ENCODE measurements around the gene LAMB4. TPM values are rescaled to one million over a fixed set of nuclear protein-coding genes. Genes with fewer than 3 reads are reported as not detected.

The LAMB4 gene
- total and polyA plus RNA-seq, 2 of the 4 experiments (the other 2 are of a cell fraction): 0.12 to 0.18 TPM

DNA sequence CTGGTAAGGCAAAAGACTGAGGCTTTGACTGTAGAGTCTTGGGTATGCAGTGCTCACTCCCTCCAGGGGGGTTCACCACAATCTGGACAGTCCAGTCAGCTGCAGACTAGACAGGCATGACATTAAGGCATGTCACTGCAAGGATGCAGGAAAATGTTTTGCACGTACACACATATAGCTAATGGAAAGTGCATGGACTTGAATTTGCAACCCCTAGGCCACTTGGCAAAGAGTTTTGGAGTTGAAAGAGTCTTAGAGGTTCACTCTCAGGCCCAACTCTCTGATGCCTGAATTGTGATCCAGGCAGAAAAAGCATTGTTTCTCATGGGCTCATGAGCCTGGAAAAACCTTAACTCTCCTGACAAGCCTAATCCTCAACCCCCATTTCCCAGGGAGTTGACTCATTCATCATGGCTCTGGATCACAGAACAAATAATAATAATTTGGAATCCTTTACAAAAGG lies 51.9 kb downstream of the LAMB4 start:
- Histone ChIP-seq H2BK120ac (ENCODE audit: low read depth, low read length) (peak overlapping the region; percentile 82), H2AFZ (replicated peaks; ENCODE audit: low read length, poor library complexity) (no peak overlapping the region), H4K5ac (ENCODE audit: low read depth, low read length) (peak overlapping the region; percentile 21), H3K4me3 (ENCODE audit: insufficient read depth, low read depth, low read length) (no peak overlapping the region), H2AK5ac (ENCODE audit: low read depth, low read length) (peak overlapping the region; percentile 82), H3K27me3 (ENCODE audit: control insufficient read depth, insufficient read depth, low read length) (no peaks in the 10 kb centered on the region), H2BK5ac (ENCODE audit: low read depth, low read length, poor library complexity, severe bottlenecking) (no peak overlapping the region), H3K4ac (ENCODE audit: low read depth, low read length) (peak overlapping the region; percentile 71), H4K20me1 (ENCODE audit: insufficient read depth, low read length) (no peaks in the 10 kb centered on the region), H2BK20ac (ENCODE audit: low read depth, low read length) (peak overlapping the region; percentile 77), H4K8ac (ENCODE audit: low read depth in 2 of 2, low read length in 2 of 2) (peak overlapping the region; percentile 5 to 79; a peak in 3 of 4 replicates), H3K27ac (ENCODE audit: insufficient read depth, low read length) (peak overlapping the region; percentile 21; the same call in 1 of the 2 replicates), H3K9me3 (ENCODE audit: control insufficient read depth, insufficient read depth, low read length) (peaks cover 2% of the 10 kb centered on the region; the same call in 1 of the 2 replicates), H2AK9ac (replicated peaks; ENCODE audit: low read depth, low read length, poor library complexity) (no peak overlapping the region), H3K79me1 (ENCODE audit: low read depth in 1 of 2, low read length in 2 of 2) (peaks cover 0 to 2% of the 10 kb centered on the region in 2 experiments; a peak in 1 of 4 replicates), H3K4me1 (ENCODE audit: control insufficient read depth, insufficient read depth, low read length) (peaks cover 22% of the 10 kb centered on the region), H3K56ac (ENCODE audit: extremely low read depth, insufficient read depth, low read length) (peak overlapping the region; percentile 2; the same call in 1 of the 2 replicates), H3K9ac (ENCODE audit: low read depth, low read length) (no peak overlapping the region), H2BK15ac (ENCODE audit: low read depth, low read length) (peak overlapping the region; percentile 69; the same call in 2 of the 3 replicates), H3K9me1 (ENCODE audit: insufficient read depth, low read length) (peaks cover 3% of the 10 kb centered on the region), H3K36me3 (ENCODE audit: control insufficient read depth, insufficient read depth, low read length) (no peaks in the 10 kb centered on the region), H3K14ac (replicated peaks; ENCODE audit: low read depth, low read length) (peak overlapping the region; percentile 28), H3K4me2 (ENCODE audit: low read depth, low read length) (no peak overlapping the region), H3K23ac (ENCODE audit: low read depth, low read length) (peak overlapping the region; percentile 43), H3K18ac (ENCODE audit: low read depth, low read length) (peak overlapping the region; percentile 29), H4K91ac (ENCODE audit: insufficient read depth, low read depth, low read length) (peak overlapping the region; percentile 75)
- ChIA-PET POLR2A (ENCODE audit: unreplicated experiment) (no interaction called here), CTCF (interaction anchor here (0.6 kb wide), 1 partner anchor 977 kb away, joined by 10 read pairs; no protein-coding TSS in a partner anchor)
- intact Hi-C loops (cut with micrococcal nuclease) (loop anchor here (2.0 to 5.0 kb wide), 2 partner anchors 46 to 79 kb away; no protein-coding TSS in a partner anchor), in situ Hi-C loops (cut with MboI; ENCODE audit: low sequenced_read_pairs) (no loop called here), dilution Hi-C loops (cut with HindIII; ENCODE audit: low sequenced_read_pairs, unreplicated experiment) (no loop called here)
- ATAC-seq (ENCODE audit: low read depth): no peak
- DNase-seq: peak; percentile 34
- 100% methylated on average over 1 of the region's 1 CpG; no CpG with 5 or more reads in 1 of the 2 experiments for WGBS, 2 experiments (ENCODE audit: extremely low coverage in 2 of 2, insufficient read length in 1 of 2)
- no TSS peak for BruUV-seq (replicated peaks)
- TF ChIP-seq FOS (IDR thresholded peaks at IDR 0.05; ENCODE audit: low read depth, low read length): no peak
- TF ChIP-seq MAZ (IDR thresholded peaks at IDR 0.05; ENCODE audit: borderline replicate concordance, low read depth, low read length): no peak
- no peak for TF ChIP-seq RCOR1 (IDR thresholded peaks at IDR 0.05; ENCODE audit: insufficient replicate concordance, low read length)
- no peak for TF ChIP-seq RFX5 (IDR thresholded peaks at IDR 0.05; ENCODE audit: low read depth, low read length)
- TF ChIP-seq, protein P1, sequence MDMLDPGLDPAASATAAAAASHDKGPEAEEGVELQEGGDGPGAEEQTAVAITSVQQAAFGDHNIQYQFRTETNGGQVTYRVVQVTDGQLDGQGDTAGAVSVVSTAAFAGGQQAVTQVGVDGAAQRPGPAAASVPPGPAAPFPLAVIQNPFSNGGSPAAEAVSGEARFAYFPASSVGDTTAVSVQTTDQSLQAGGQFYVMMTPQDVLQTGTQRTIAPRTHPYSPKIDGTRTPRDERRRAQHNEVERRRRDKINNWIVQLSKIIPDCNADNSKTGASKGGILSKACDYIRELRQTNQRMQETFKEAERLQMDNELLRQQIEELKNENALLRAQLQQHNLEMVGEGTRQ (IDR thresholded peaks at IDR 0.05; ENCODE audit: low read depth, low read length): no peak
- no peak for TF ChIP-seq POLR2A (IDR thresholded peaks at IDR 0.05; ENCODE audit: low read depth, low read length)
- no peak for TF ChIP-seq CTCF (conservative IDR thresholded peaks at IDR 0.05; ENCODE audit: low read depth, low read length)
- TF ChIP-seq MXI1 (IDR thresholded peaks at IDR 0.05; ENCODE audit: borderline replicate concordance, low read depth, low read length): no peak
- TF ChIP-seq SMC3 (IDR thresholded peaks at IDR 0.05; ENCODE audit: low read depth, low read length): no peak
- no peak for TF ChIP-seq RAD21 (IDR thresholded peaks at IDR 0.05; ENCODE audit: low read length)
- no peak for TF ChIP-seq ELK1 (IDR thresholded peaks at IDR 0.05; ENCODE audit: borderline replicate concordance, low read depth, low read length)
- no peak for TF ChIP-seq NFE2L2 (IDR thresholded peaks at IDR 0.05; ENCODE audit: low read depth, low read length)
- TF ChIP-seq BHLHE40 (IDR thresholded peaks at IDR 0.05; ENCODE audit: low read depth, low read length): no peak
- no peak for TF ChIP-seq MAFK (IDR thresholded peaks at IDR 0.05; ENCODE audit: low read depth, low read length)
- TF ChIP-seq CHD1 (IDR thresholded peaks at IDR 0.05; ENCODE audit: low read depth, low read length): no peak
- no peak for TF ChIP-seq CEBPB (IDR thresholded peaks at IDR 0.05; ENCODE audit: low read depth, low read length)
